Thoracic aorta (tissue), 2 donors: Measurements from ENCODE around the gene KIF25. TPM values are rescaled to one million over a fixed set of nuclear protein-coding genes. Genes with fewer than 3 reads are reported as not detected.
"Not testable (repeated sequence)": the region's sequence is repeated elsewhere in the genome, so short reads cannot be mapped to it uniquely, and the experiment has no call there.

Source experiments
- ATAC-seq: fragments of 150-250 bp; one replicate; pipeline ENCODE4 v1.8.0; 2017; ENCODE audit warnings: low read depth; ENCODE audit not compliant: insufficient number of reproducible peaks, low FRiP score
- DNase-seq: peaks from one replicate; pipeline ENCODE4 v3.0.0-alpha.2; 2020; ENCODE audit warnings: low spot score
- H3K27ac ChIP-seq, 2 donors: fragments of 200-600 bp; sonication (generic); 1 replicate in 1 of 2; 2 replicates in 1 of 2; pipeline ENCODE4 v1.5.1; 2016; ENCODE audit warnings: mild to moderate bottlenecking in 2 of 2, moderate library complexity in 2 of 2
- H3K27me3 ChIP-seq: fragments of 200-600 bp; sonication (generic); replicated peaks from 2 replicates; pipeline ENCODE4 v1.6.0; 2016; ENCODE audit warnings: mild to moderate bottlenecking; ENCODE audit not compliant: insufficient read depth
- H3K36me3 ChIP-seq: fragments of 200-600 bp; sonication (generic); one replicate; pipeline ENCODE4 v1.5.1; 2016
- H3K4me1 ChIP-seq, 2 donors: fragments of 200-600 bp; sonication (generic); 1 replicate in 1 of 2; 2 replicates in 1 of 2; pipeline versions ENCODE4 v1.5.1 to v1.6.0; 2016; ENCODE audit warnings: low read depth in 2 of 2, mild to moderate bottlenecking in 1 of 2; ENCODE audit not compliant: control insufficient read depth in 1 of 2
- H3K4me3 ChIP-seq: fragments of 200-600 bp; sonication (generic); 2 replicates; pipeline ENCODE4 v1.5.1; 2016; ENCODE audit warnings: mild to moderate bottlenecking
- H3K9me3 ChIP-seq: fragments of 200-600 bp; sonication (generic); 2 replicates; pipeline ENCODE4 v1.5.1; 2016
- CTCF ChIP-seq: fragments of 200-600 bp; sonication (generic); IDR thresholded peaks from one replicate; pipeline ENCODE4 v1.5.1; 2019; ENCODE audit warnings: antibody characterized with exemption
- total RNA-seq, 2 donors: library from RNA; depleted of rRNA; stranded (reverse); fragments of >200 nt; gene quantifications; one replicate each; pipeline versions ENCODE4 v1.1.0 to v1.2.3, GENCODE V29; 2016

The KIF25 gene
- total RNA-seq, 2 donors from 2014 or later: not detected

DNA sequence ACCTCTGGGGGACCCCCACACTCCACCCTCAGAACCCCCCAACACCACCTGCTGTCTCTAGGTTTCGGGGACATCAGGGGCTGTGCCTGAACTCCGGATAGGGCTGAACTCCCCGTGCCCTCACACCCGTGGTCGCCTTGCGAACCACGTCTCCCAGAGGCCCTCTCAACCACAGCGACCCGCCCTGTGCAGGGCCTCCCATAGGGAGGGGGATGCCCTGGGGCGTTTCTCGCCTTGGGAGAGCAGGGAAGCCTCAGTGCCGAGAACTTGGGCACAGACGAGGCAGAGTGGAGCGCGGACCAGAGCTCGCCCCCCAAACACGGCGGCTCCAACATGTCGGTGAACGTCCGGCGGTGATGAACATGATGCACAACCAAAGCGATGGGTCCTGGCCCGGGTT is 74.8 kb downstream of the KIF25 start:
- Histone ChIP-seq H3K9me3 (no peaks in the 10 kb centered on the region), H3K27ac (no peak overlapping the region), H3K4me1 (no peaks in the 10 kb centered on the region), H3K27me3 (no peaks in the 10 kb centered on the region), H3K4me3 (no peak overlapping the region), H3K36me3 (no peaks in the 10 kb centered on the region)
- TF ChIP-seq CTCF: no peak
- DNase-seq (no peak), ATAC-seq (no peak)

DNA sequence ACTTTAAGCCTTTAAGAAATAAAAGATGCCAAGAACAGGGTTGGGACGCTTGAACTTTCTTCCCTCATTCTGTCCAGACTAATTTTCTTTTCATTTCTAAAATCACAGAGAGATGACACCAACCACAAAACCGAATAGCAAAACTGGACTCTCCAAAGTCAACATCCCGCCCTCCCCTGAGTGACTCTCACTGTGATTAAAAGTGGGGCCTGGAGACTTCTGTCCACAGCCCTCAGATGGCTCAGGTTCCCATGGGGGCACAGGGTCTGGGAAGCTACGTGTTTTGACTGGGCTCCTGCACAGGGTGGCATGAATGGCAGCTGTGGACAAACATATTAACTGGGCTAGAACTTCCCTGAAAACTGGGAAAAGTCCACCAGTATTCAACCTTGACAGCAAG is 75.3 kb downstream of the KIF25 start:
- DNase-seq (no peak), ATAC-seq (no peak)
- Histone ChIP-seq H3K9me3 (no peaks in the 10 kb centered on the region), H3K27ac (no peak overlapping the region), H3K4me1 (no peaks in the 10 kb centered on the region), H3K36me3 (no peaks in the 10 kb centered on the region), H3K4me3 (no peak overlapping the region), H3K27me3 (no peaks in the 10 kb centered on the region)
- TF ChIP-seq CTCF: no peak

- TF ChIP-seq CTCF: no peak
- Histone ChIP-seq H3K4me1 (no peaks in the 10 kb centered on the region), H3K36me3 (no peaks in the 10 kb centered on the region), H3K9me3 (no peaks in the 10 kb centered on the region), H3K27me3 (no peaks in the 10 kb centered on the region), H3K27ac (no peak overlapping the region), H3K4me3 (no peak overlapping the region)
- no peak for ATAC-seq
- DNase-seq: no peak
Measured at GRCh38 chr6:168073937-168074730, 76.7 kb downstream of the KIF25 start.

- Histone ChIP-seq H3K27ac (no peak overlapping the region), H3K4me3 (no peak overlapping the region), H3K27me3 (no peaks in the 10 kb centered on the region), H3K9me3 (no peaks in the 10 kb centered on the region), H3K36me3 (no peaks in the 10 kb centered on the region), H3K4me1 (no peaks in the 10 kb centered on the region)
- DNase-seq (no peak), ATAC-seq (no peak)
- no peak for TF ChIP-seq CTCF
Measured at GRCh38 chr6:168075216-168075615, 77.7 kb downstream of the KIF25 start.

GRCh38 chr6:168075787-168076202 is 78.3 kb downstream of the KIF25 start:
- no peak overlapping the region for H3K4me3 ChIP-seq
- H3K4me1 ChIP-seq: no peaks in the 10 kb centered on the region
- H3K27me3 ChIP-seq: no peaks in the 10 kb centered on the region
- DNase-seq (no peak), ATAC-seq (no peak)
- TF ChIP-seq CTCF: no peak
- no peak overlapping the region for H3K27ac ChIP-seq
- no peaks in the 10 kb centered on the region for H3K36me3 ChIP-seq
- no peaks in the 10 kb centered on the region for H3K9me3 ChIP-seq

GRCh38 chr6:168077401-168077800 is 79.9 kb downstream of the KIF25 start:
- not testable (repeated sequence) for DNase-seq, H3K27ac ChIP-seq, H3K36me3 ChIP-seq, H3K4me3 ChIP-seq, H3K27me3 ChIP-seq, H3K4me1 ChIP-seq, H3K9me3 ChIP-seq, ATAC-seq
